Measurements from ENCODE around the gene PARP2. TPM values are rescaled to one million over a fixed set of nuclear protein-coding genes. Genes with fewer than 3 reads are reported as not detected.

Gene PARP2
- polyA plus RNA-seq, 1 experiment: 8.2 TPM

GRCh38 chr14:20328705-20329104 is 14.7 kb upstream of the PARP2 start:
- no peak for DNase-seq (ENCODE audit: low read depth)
- Histone ChIP-seq H3K36me3 (ENCODE audit: control insufficient read depth, insufficient read depth, low read length) (peaks cover 3% of the 10 kb centered on the region), H3K4me3 (ENCODE audit: low read depth, low read length) (no peak overlapping the region), H3K27me3 (ENCODE audit: control insufficient read depth, insufficient read depth, low read length) (no peaks in the 10 kb centered on the region)
- POLR2A ChIA-PET: no interaction called here
- CTCF ChIA-PET: interaction anchor here (0.6 to 5.1 kb wide), 11 partner anchors 10 to 353 kb away, joined by 3 to 43 read pairs (median 3); partner anchors contain the start of genes KLHL33, PARP2 and TEP1
- TF ChIP-seq, protein P1, sequence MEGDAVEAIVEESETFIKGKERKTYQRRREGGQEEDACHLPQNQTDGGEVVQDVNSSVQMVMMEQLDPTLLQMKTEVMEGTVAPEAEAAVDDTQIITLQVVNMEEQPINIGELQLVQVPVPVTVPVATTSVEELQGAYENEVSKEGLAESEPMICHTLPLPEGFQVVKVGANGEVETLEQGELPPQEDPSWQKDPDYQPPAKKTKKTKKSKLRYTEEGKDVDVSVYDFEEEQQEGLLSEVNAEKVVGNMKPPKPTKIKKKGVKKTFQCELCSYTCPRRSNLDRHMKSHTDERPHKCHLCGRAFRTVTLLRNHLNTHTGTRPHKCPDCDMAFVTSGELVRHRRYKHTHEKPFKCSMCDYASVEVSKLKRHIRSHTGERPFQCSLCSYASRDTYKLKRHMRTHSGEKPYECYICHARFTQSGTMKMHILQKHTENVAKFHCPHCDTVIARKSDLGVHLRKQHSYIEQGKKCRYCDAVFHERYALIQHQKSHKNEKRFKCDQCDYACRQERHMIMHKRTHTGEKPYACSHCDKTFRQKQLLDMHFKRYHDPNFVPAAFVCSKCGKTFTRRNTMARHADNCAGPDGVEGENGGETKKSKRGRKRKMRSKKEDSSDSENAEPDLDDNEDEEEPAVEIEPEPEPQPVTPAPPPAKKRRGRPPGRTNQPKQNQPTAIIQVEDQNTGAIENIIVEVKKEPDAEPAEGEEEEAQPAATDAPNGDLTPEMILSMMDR (IDR thresholded peaks at IDR 0.05; ENCODE audit: insufficient read depth, low read depth, low read length): no peak

- H3K4me3 ChIP-seq (ENCODE audit: low read depth, low read length): no peak overlapping the region
- H3K36me3 ChIP-seq (ENCODE audit: control insufficient read depth, insufficient read depth, low read length): peaks cover 3% of the 10 kb centered on the region
- H3K27me3 ChIP-seq (ENCODE audit: control insufficient read depth, insufficient read depth, low read length): no peaks in the 10 kb centered on the region
- no peak for DNase-seq (ENCODE audit: low read depth)
- CTCF ChIA-PET: interaction anchor here (0.5 to 5.1 kb wide), 6 partner anchors 9 to 280 kb away, joined by 3 to 43 read pairs (median 4); partner anchors contain the start of gene TTC5
- POLR2A ChIA-PET: interaction anchor here (1.1 kb wide), 1 partner anchor 14 kb away, joined by 3 read pairs; the partner anchor contains the start of gene PARP2
- TF ChIP-seq, protein P1 (IDR thresholded peaks at IDR 0.05; ENCODE audit: insufficient read depth, low read depth, low read length): no peak
These were observed 14.1 kb upstream of the PARP2 start for GRCh38 chr14:20329355-20329754.

- CTCF ChIA-PET: interaction anchor here (2.0 to 3.3 kb wide), 3 partner anchors 11 to 283 kb away, joined by 5 to 25 read pairs (median 9); partner anchors contain the start of gene PARP2
- Histone ChIP-seq H3K36me3 (ENCODE audit: control insufficient read depth, insufficient read depth, low read length) (peaks cover 2% of the 10 kb centered on the region; the same call in 1 of the 2 replicates), H3K4me3 (ENCODE audit: low read depth, low read length) (no peak overlapping the region), H3K27me3 (ENCODE audit: control insufficient read depth, insufficient read depth, low read length) (no peaks in the 10 kb centered on the region)
- POLR2A ChIA-PET: no interaction called here
- DNase-seq (ENCODE audit: low read depth): no peak
- TF ChIP-seq, protein P1 (IDR thresholded peaks at IDR 0.05; ENCODE audit: insufficient read depth, low read depth, low read length): no peak
These were observed 12.3 kb upstream of the PARP2 start for GRCh38 chr14:20331053-20331613.

DNA sequence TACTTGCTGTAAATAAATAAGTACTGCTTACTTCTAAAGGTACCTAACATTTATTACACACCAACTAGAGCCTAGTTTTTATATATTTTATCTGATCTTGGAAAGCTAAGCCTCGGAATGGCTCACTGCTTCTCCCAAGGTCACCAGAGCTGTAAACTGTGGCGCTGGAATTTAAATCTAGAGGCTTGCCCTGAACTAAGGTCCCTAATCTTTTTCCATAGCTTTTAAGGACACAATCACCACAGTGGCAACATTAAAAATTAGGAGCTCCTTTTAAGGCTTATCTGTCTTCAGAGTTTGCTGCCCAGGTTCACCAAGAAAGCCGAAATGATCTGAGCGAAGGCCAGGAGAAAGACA is 11.0 kb upstream of the PARP2 start:
- DNase-seq (ENCODE audit: low read depth): no peak
- H3K36me3 ChIP-seq (ENCODE audit: control insufficient read depth, insufficient read depth, low read length): no peaks in the 10 kb centered on the region
- CTCF ChIA-PET: interaction anchor here (0.8 to 3.3 kb wide), 5 partner anchors 10 to 281 kb away, joined by 3 to 25 read pairs (median 8); partner anchors contain the start of gene PARP2
- POLR2A ChIA-PET: no interaction called here
- H3K4me3 ChIP-seq (ENCODE audit: low read depth, low read length): peak overlapping the region; percentile 66
- TF ChIP-seq, protein P1 (IDR thresholded peaks at IDR 0.05; ENCODE audit: insufficient read depth, low read depth, low read length): no peak
- H3K27me3 ChIP-seq (ENCODE audit: control insufficient read depth, insufficient read depth, low read length): no peaks in the 10 kb centered on the region

- ChIA-PET CTCF (interaction anchor here (0.8 to 3.3 kb wide), 6 partner anchors 9 to 349 kb away, joined by 3 to 25 read pairs (median 6); partner anchors contain the start of gene PARP2), POLR2A (interaction anchor here (0.6 kb wide), 1 partner anchor 10 kb away, joined by 3 read pairs; the partner anchor contains the start of gene PARP2)
- TF ChIP-seq, protein P1 (IDR thresholded peaks at IDR 0.05; ENCODE audit: insufficient read depth, low read depth, low read length): no peak
- peak; percentile 73 for DNase-seq (ENCODE audit: low read depth)
- H3K27me3 ChIP-seq (ENCODE audit: control insufficient read depth, insufficient read depth, low read length): no peaks in the 10 kb centered on the region
- peak within 1 kb of the TSS; percentile 66 for H3K4me3 ChIP-seq (ENCODE audit: low read depth, low read length)
- no peaks in the 10 kb centered on the region for H3K36me3 ChIP-seq (ENCODE audit: control insufficient read depth, insufficient read depth, low read length)
These were observed 10.5 kb upstream of the PARP2 start, which contains the start of gene CCNB1IP1 for GRCh38 chr14:20332788-20333493. Gene CCNB1IP1 (minus strand): TSS chr14:20333279. CDS start chr14:20316523, 16,756 bp downstream.
